GM12878 (cell line): ENCODE measurements around the gene GZMM. TPM values are rescaled to one million over a fixed set of nuclear protein-coding genes. Genes with fewer than 3 reads are reported as not detected.

Experiments used
- ATAC-seq: fragments of 200-7000 bp; cut with Tn5 transposase; 3 replicates; pipeline ENCODE4 v1.9.1; 2020; ENCODE audit warnings: mild to moderate bottlenecking, moderate library complexity
- BruUV-seq: library from RNA; stranded (reverse); fragments of 400-500 nt; replicated peaks from 2 replicates; lab custom pipeline; 2021; lab: Mats Ljungman, UMichigan
- CTCF ChIA-PET: fragments of 300-600 bp; sonication (Branson Sonifier 250); formaldehyde crosslinking; extraction: SDS; loops from one replicate; lab custom pipeline; 2021; ENCODE audit warnings: inconsistent platforms; lab: Yijun Ruan, JAX
- POLR2A ChIA-PET: fragments of 350-600 bp; formaldehyde crosslinking; extraction: SDS; loops from one replicate; lab custom pipeline; 2021; ENCODE audit warnings: inconsistent platforms; lab: Charles Lee
- RAD21 ChIA-PET: fragments of 300-600 bp; sonication (Branson Sonifier 250); formaldehyde crosslinking; loops from one replicate; lab custom pipeline; 2023; ENCODE audit warnings: antibody characterized with exemption; ENCODE audit not compliant: unreplicated experiment; lab: Charles Lee
- SMC1A ChIA-PET: fragments of 300-600 bp; sonication (Branson Sonifier 250); formaldehyde crosslinking; loops from one replicate; lab custom pipeline; 2023; ENCODE audit not compliant: unreplicated experiment, uncharacterized antibody; lab: Charles Lee
- DNase-seq: peaks from one replicate; pipeline ENCODE4 v3.0.0-alpha.2; 2011; ENCODE audit warnings: low read depth, low spot score
- FAIRE-seq: peaks from 3 replicates; lab custom pipeline; 2011; peaks lifted over from hg19 to GRCh38; lab: Jason Lieb, UNC
- H2AFZ ChIP-seq: 2 replicates; pipeline ENCODE4 v1.6.0; 2011; ENCODE audit warnings: low read depth, low read length, control low read depth; ENCODE audit not compliant: control insufficient read depth
- H3K27ac ChIP-seq: 2 replicates; pipeline ENCODE4 v1.5.1; 2011; ENCODE audit warnings: control low read depth; ENCODE audit not compliant: control insufficient read depth, insufficient read depth
- H3K27me3 ChIP-seq, 2 experiments: replicated peaks in 1 of 2; 2 replicates each; pipeline versions ENCODE4 v1.6.0 to v1.6.1; 2011; ENCODE audit warnings: low read length in 1 of 2; ENCODE audit not compliant: control insufficient read depth in 2 of 2, insufficient read depth in 2 of 2
- H3K36me3 ChIP-seq, 2 experiments: 2 replicates each; pipeline ENCODE4 v1.5.1; 2011; ENCODE audit warnings: low read length in 1 of 2; ENCODE audit not compliant: control insufficient read depth in 2 of 2, insufficient read depth in 2 of 2
- H3K4me1 ChIP-seq: 2 replicates; pipeline ENCODE4 v1.6.1; 2011; ENCODE audit warnings: mild to moderate bottlenecking, low read length, moderate library complexity, mixed read lengths; ENCODE audit not compliant: control insufficient read depth, insufficient read depth
- H3K4me2 ChIP-seq: 2 replicates; pipeline ENCODE4 v1.6.0; 2011; ENCODE audit warnings: control low read depth; ENCODE audit not compliant: control insufficient read depth, insufficient read depth
- H3K4me3 ChIP-seq: fragments of 200-600 bp; sonication (generic); 2 replicates; pipeline ENCODE4 v1.5.1; 2016
- H3K79me2 ChIP-seq: 2 replicates; pipeline ENCODE4 v1.6.0; 2011; ENCODE audit warnings: low read length; ENCODE audit not compliant: control insufficient read depth, insufficient read depth
- H3K9ac ChIP-seq: 2 replicates; pipeline ENCODE4 v1.8.0; 2011; ENCODE audit warnings: low read length, control low read depth, mixed read lengths; ENCODE audit not compliant: control insufficient read depth, insufficient read depth
- H3K9me3 ChIP-seq: replicated peaks from 3 replicates; pipeline ENCODE4 v1.5.1; 2011; ENCODE audit warnings: mild to moderate bottlenecking, low read length; ENCODE audit not compliant: control insufficient read depth, insufficient read depth
- H4K20me1 ChIP-seq: 2 replicates; pipeline ENCODE4 v1.6.0; 2011; ENCODE audit not compliant: control insufficient read depth, insufficient read depth
- BRCA1 ChIP-seq: IDR thresholded peaks from 2 replicates; pipeline ENCODE4 v1.6.1; 2011; ENCODE audit warnings: low read depth, low read length, improper control_type of control experiment
- CHD4 ChIP-seq: fragments of 200-600 bp; sonication (generic); IDR thresholded peaks from 2 replicates; pipeline ENCODE4 v1.6.1; 2016; ENCODE audit warnings: mild to moderate bottlenecking
- ELK1 ChIP-seq: IDR thresholded peaks from 2 replicates; pipeline ENCODE4 v1.6.1; 2012; ENCODE audit warnings: low read depth, low read length, improper control_type of control experiment
- HSF1 ChIP-seq: fragments of 150-350 bp; IDR thresholded peaks from 2 replicates; pipeline ENCODE4 v1.6.1; 2014; ENCODE audit warnings: mild to moderate bottlenecking, low read depth, low read length
- MYB ChIP-seq: fragments of 150-350 bp; IDR thresholded peaks from 2 replicates; pipeline ENCODE4 v1.6.1; 2014; ENCODE audit warnings: mild to moderate bottlenecking, low read depth, low read length, borderline replicate concordance
- NR2F1 ChIP-seq: fragments of 450-650 bp; conservative IDR thresholded peaks from 2 replicates; pipeline ENCODE4 v1.6.1; 2017; ENCODE audit warnings: mild to moderate bottlenecking
- RELB ChIP-seq: fragments of 450-650 bp; IDR thresholded peaks from 2 replicates; pipeline ENCODE4 v1.6.1; 2017; ENCODE audit warnings: low read depth, mild to moderate bottlenecking, moderate library complexity
- SMARCA5 ChIP-seq: fragments of 450-650 bp; IDR thresholded peaks from 2 replicates; pipeline ENCODE4 v1.6.1; 2017; ENCODE audit warnings: mild to moderate bottlenecking
- TARDBP ChIP-seq: IDR thresholded peaks from 2 replicates; pipeline ENCODE4 v1.6.1; 2016; ENCODE audit warnings: borderline replicate concordance
- ZNF274 ChIP-seq: IDR thresholded peaks from one replicate; pipeline ENCODE4 v1.8.0; 2011; ENCODE audit not compliant: insufficient read length, insufficient read depth
- ZNF384 ChIP-seq: IDR thresholded peaks from 2 replicates; pipeline ENCODE4 v1.6.1; 2012; ENCODE audit warnings: low read depth, mild to moderate bottlenecking, low read length, improper control_type of control experiment, borderline replicate concordance
- WGBS: methylation state at CpG from one replicate; pipeline ENCODE4 v1.1.6; 2016; ENCODE audit warnings: low lambda C conversion rate; ENCODE audit not compliant: insufficient replicate concordance, insufficient coverage; ENCODE audit errors: missing lambda C conversion rate; 5-methylcytosine and 5-hydroxymethylcytosine counted together
- in situ Hi-C: fragments of 300-500 bp; cut with MboI; formaldehyde crosslinking; loops from 9 replicates; pipeline ENCODE4 v1.14.3; 2018; ENCODE audit warnings: mixed read lengths
- intact Hi-C: fragments of 100-400 bp; cut with micrococcal nuclease; formaldehyde crosslinking; loops from one replicate; pipeline ENCODE4 v1.14.2; 2022; ENCODE audit not compliant: unreplicated experiment
- polyA plus RNA-seq, 11 experiments: library from polyadenylated mRNA; depleted of rRNA in 4 of 11; unstranded in 6 of 11; stranded (reverse) in 5 of 11; fragments of >200 nt; fragmentation: Nextera tagmentation in 4 of 11; fragmentation: Illumina TruSeq in 1 of 11; extraction: Ambion mirVana in 4 of 11; extraction: Trizol in 1 of 11; gene quantifications; 1 replicate in 1 of 11; 2 replicates in 10 of 11; pipeline versions ENCODE4 v1.2.1 to v1.2.3, GENCODE V29; 2011 to 2016; ENCODE audit warnings: inconsistent platforms in 2 of 11, missing spikeins in 2 of 11, low read depth in 1 of 11
- total RNA-seq, 4 experiments: library from RNA; depleted of rRNA in 3 of 4; stranded (reverse); fragments of >200 nt in 3 of 4; fragmentation: Illumina TruSeq in 1 of 4; extraction: Trizol in 1 of 4; gene quantifications; 2 replicates each; pipeline versions ENCODE4 v1.2.1 to v1.2.3, GENCODE V29; 2013 to 2021

Gene GZMM
- total and polyA plus RNA-seq, 10 of the 15 experiments (the other 5 are each of a cell fraction or from before 2014, with no cell fraction given) = 0.09 to 0.48 (median 0.23) TPM; not detected in 7

GRCh38 chr19:518598-519231 is 25.1 kb upstream of the GZMM start:
- POLR2A ChIA-PET = no interaction called here
- Histone ChIP-seq H3K9ac (no peak overlapping the region), H3K4me3 (no peak overlapping the region), H2AFZ (no peak overlapping the region), H3K9me3 (no peaks in the 10 kb centered on the region), H3K4me2 (no peak overlapping the region), H3K79me2 (no peaks in the 10 kb centered on the region), H3K27ac (no peak overlapping the region), H4K20me1 (no peaks in the 10 kb centered on the region; the same call in 1 of the 2 replicates), H3K4me1 (no peaks in the 10 kb centered on the region), H3K27me3 (no peaks in the 10 kb centered on the region), H3K36me3 (no peaks in the 10 kb centered on the region)
- RAD21 ChIA-PET = no interaction called here
- SMC1A ChIA-PET = no interaction called here
- BruUV-seq = no TSS peak
- no peak for TF ChIP-seq ELK1
- TF ChIP-seq SMARCA5 = no peak
- TF ChIP-seq RELB = no peak
- TF ChIP-seq ZNF384 = no peak
- no peak for TF ChIP-seq ZNF274
- TF ChIP-seq CHD4 = no peak
- TF ChIP-seq HSF1 = no peak
- TF ChIP-seq NR2F1 = no peak
- TF ChIP-seq MYB = no peak
- TF ChIP-seq BRCA1 = no peak
- no peak for TF ChIP-seq TARDBP
- no peak for FAIRE-seq
- WGBS = 74% methylated on average over 42 of the region's 58 CpGs
- CTCF ChIA-PET = no interaction called here
- intact Hi-C loops = no loop called here
- peak; percentile 48 for ATAC-seq
- in situ Hi-C loops = no loop called here
- no peak for DNase-seq
